ENCODE results near the gene SPATA1. TPM values are rescaled to one million over a fixed set of nuclear protein-coding genes. Genes with fewer than 3 reads are reported as not detected.
"Not testable (repeated sequence)": the region's sequence is repeated elsewhere in the genome, so short reads cannot be mapped to it uniquely, and the experiment has no call there.

The SPATA1 gene
- polyA plus RNA-seq, 1 donor (not counting 4 experiments of a cell fraction or from before 2014, with no cell fraction given), result 0.25 TPM

- Histone ChIP-seq H3K9ac (ENCODE audit: control insufficient read depth, extremely low read depth, insufficient read depth, low read length) (no peak overlapping the region), H4K20me1 (ENCODE audit: control insufficient read depth, extremely low read depth, insufficient read depth, low read length) (no peaks in the 10 kb centered on the region), H3K4me3 (ENCODE audit: control insufficient read depth in 2 of 3, extremely low read depth in 1 of 3, insufficient read depth in 2 of 3, low read depth in 1 of 3, low read length in 3 of 3) (no peak overlapping the region), H3K79me2 (ENCODE audit: control insufficient read depth, insufficient read depth, low read length) (no peaks in the 10 kb centered on the region), H3K36me3 (ENCODE audit: control insufficient read depth in 2 of 2, extremely low read depth in 1 of 2, insufficient read depth in 2 of 2, low read length in 2 of 2) (no peaks in the 10 kb centered on the region), H3K9me1 (ENCODE audit: control insufficient read depth, extremely low read depth, insufficient read depth, low read length) (no peaks in the 10 kb centered on the region), H3K9me3 (ENCODE audit: control insufficient read depth, low read depth, low read length) (peaks cover 2% of the 10 kb centered on the region), H3K27me3 (ENCODE audit: control insufficient read depth, extremely low read depth, insufficient read depth, low read length) (no peaks in the 10 kb centered on the region), H3K4me2 (ENCODE audit: control insufficient read depth, extremely low read depth, insufficient read depth, low read depth, low read length) (no peak overlapping the region), H3K4me1 (ENCODE audit: control insufficient read depth, extremely low read depth, insufficient read depth, low read length) (peaks cover 7% of the 10 kb centered on the region), H2AFZ (ENCODE audit: control insufficient read depth, low read length) (peak overlapping the region; percentile 14), H3K27ac (ENCODE audit: control insufficient read depth, insufficient read depth, low read length) (no peak overlapping the region)
- no peak for TF ChIP-seq EZH2 (IDR thresholded peaks at IDR 0.05; ENCODE audit: low read length)
- TF ChIP-seq, protein P1, sequence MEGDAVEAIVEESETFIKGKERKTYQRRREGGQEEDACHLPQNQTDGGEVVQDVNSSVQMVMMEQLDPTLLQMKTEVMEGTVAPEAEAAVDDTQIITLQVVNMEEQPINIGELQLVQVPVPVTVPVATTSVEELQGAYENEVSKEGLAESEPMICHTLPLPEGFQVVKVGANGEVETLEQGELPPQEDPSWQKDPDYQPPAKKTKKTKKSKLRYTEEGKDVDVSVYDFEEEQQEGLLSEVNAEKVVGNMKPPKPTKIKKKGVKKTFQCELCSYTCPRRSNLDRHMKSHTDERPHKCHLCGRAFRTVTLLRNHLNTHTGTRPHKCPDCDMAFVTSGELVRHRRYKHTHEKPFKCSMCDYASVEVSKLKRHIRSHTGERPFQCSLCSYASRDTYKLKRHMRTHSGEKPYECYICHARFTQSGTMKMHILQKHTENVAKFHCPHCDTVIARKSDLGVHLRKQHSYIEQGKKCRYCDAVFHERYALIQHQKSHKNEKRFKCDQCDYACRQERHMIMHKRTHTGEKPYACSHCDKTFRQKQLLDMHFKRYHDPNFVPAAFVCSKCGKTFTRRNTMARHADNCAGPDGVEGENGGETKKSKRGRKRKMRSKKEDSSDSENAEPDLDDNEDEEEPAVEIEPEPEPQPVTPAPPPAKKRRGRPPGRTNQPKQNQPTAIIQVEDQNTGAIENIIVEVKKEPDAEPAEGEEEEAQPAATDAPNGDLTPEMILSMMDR (optimal IDR thresholded peaks at IDR 0.05 in 1 of 3, IDR thresholded peaks at IDR 0.05 in 1 of 3, conservative IDR thresholded peaks at IDR 0.05 in 1 of 3; ENCODE audit: extremely low read depth in 1 of 3, insufficient read depth in 2 of 3, low read length in 3 of 3), result no peak
- DNase-seq (ENCODE audit: low read depth, low spot score) (no peak), FAIRE-seq (no peak)
- dilution Hi-C loops (cut with MboI; ENCODE audit: extremely low pct_ligation_motif_present, low sequenced_read_pairs), result no loop called here
Measured at GRCh38 chr1:84585803-84586202, 79.6 kb downstream of the SPATA1 start.

DNA sequence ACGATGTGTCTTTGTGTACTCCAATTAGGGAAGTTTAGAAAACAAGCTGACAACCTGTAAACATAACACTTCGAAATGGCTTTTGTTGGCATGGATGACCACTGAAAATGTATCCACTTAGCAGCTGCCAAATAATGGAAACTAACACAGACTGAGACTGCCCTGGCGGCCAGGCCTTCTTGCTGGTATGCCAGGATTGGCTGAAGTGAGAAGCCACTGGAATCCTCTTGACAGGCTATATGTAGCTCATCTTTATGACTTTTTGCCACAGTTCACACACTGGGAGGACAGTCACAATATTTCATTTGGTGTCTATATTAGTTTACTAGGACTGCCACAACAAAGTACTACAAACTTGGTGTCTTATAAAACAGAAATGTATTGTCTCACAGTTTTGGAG is 80.9 kb downstream of the SPATA1 start:
- H3K9me3 ChIP-seq (ENCODE audit: control insufficient read depth, low read depth, low read length), result peaks cover 2% of the 10 kb centered on the region
- no peaks in the 10 kb centered on the region for H3K79me2 ChIP-seq (ENCODE audit: control insufficient read depth, insufficient read depth, low read length)
- no peaks in the 10 kb centered on the region for H3K27me3 ChIP-seq (ENCODE audit: control insufficient read depth, extremely low read depth, insufficient read depth, low read length)
- TF ChIP-seq, protein P1 (optimal IDR thresholded peaks at IDR 0.05 in 1 of 3, IDR thresholded peaks at IDR 0.05 in 1 of 3, conservative IDR thresholded peaks at IDR 0.05 in 1 of 3; ENCODE audit: extremely low read depth in 1 of 3, insufficient read depth in 2 of 3, low read length in 3 of 3), result no peak
- TF ChIP-seq EZH2 (IDR thresholded peaks at IDR 0.05; ENCODE audit: low read length), result no peak
- no peak overlapping the region for H3K27ac ChIP-seq (ENCODE audit: control insufficient read depth, insufficient read depth, low read length)
- dilution Hi-C loops (cut with MboI; ENCODE audit: extremely low pct_ligation_motif_present, low sequenced_read_pairs), result no loop called here
- no peak overlapping the region for H3K4me3 ChIP-seq (ENCODE audit: control insufficient read depth in 2 of 3, extremely low read depth in 1 of 3, insufficient read depth in 2 of 3, low read depth in 1 of 3, low read length in 3 of 3)
- H4K20me1 ChIP-seq (ENCODE audit: control insufficient read depth, extremely low read depth, insufficient read depth, low read length), result no peaks in the 10 kb centered on the region
- H3K9ac ChIP-seq (ENCODE audit: control insufficient read depth, extremely low read depth, insufficient read depth, low read length), result no peak overlapping the region
- no peak overlapping the region for H3K4me2 ChIP-seq (ENCODE audit: control insufficient read depth, extremely low read depth, insufficient read depth, low read depth, low read length)
- no peaks in the 10 kb centered on the region for H3K9me1 ChIP-seq (ENCODE audit: control insufficient read depth, extremely low read depth, insufficient read depth, low read length)
- no peak for DNase-seq (ENCODE audit: low read depth, low spot score)
- no peaks in the 10 kb centered on the region for H3K36me3 ChIP-seq (ENCODE audit: control insufficient read depth in 2 of 2, extremely low read depth in 1 of 2, insufficient read depth in 2 of 2, low read length in 2 of 2)
- FAIRE-seq, result no peak
- no peak overlapping the region for H2AFZ ChIP-seq (ENCODE audit: control insufficient read depth, low read length)
- H3K4me1 ChIP-seq (ENCODE audit: control insufficient read depth, extremely low read depth, insufficient read depth, low read length), result peaks cover 7% of the 10 kb centered on the region

DNA sequence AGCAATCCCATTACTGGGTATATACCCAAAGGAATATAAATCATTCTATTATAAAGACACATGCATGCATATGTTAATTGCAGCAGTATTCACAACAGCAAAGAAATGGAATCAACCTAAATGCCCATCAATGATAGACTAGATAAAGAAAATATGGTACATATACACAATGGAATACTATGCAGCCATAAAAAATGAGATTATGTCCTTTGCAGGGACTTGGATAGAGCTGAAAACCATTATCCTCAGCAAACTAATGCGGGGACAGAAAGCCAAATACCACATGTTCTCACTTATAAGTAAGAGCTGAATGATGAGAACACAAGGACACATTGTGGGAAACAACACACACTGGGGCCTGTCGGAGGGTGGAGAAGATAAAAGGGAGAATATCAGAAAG is 88.8 kb downstream of the SPATA1 start:
- H3K4me3 ChIP-seq (ENCODE audit: control insufficient read depth in 2 of 3, extremely low read depth in 1 of 3, insufficient read depth in 2 of 3, low read depth in 1 of 3, low read length in 3 of 3); H3K9ac ChIP-seq (ENCODE audit: control insufficient read depth, extremely low read depth, insufficient read depth, low read length); H3K9me1 ChIP-seq (ENCODE audit: control insufficient read depth, extremely low read depth, insufficient read depth, low read length); DNase-seq (ENCODE audit: low read depth, low spot score); H3K4me2 ChIP-seq (ENCODE audit: control insufficient read depth, extremely low read depth, insufficient read depth, low read depth, low read length); H2AFZ ChIP-seq (ENCODE audit: control insufficient read depth, low read length); H3K36me3 ChIP-seq (ENCODE audit: control insufficient read depth in 2 of 2, extremely low read depth in 1 of 2, insufficient read depth in 2 of 2, low read length in 2 of 2); H3K27me3 ChIP-seq (ENCODE audit: control insufficient read depth, extremely low read depth, insufficient read depth, low read length); H4K20me1 ChIP-seq (ENCODE audit: control insufficient read depth, extremely low read depth, insufficient read depth, low read length); dilution Hi-C loops (cut with MboI; ENCODE audit: extremely low pct_ligation_motif_present, low sequenced_read_pairs); FAIRE-seq; H3K9me3 ChIP-seq (ENCODE audit: control insufficient read depth, low read depth, low read length); H3K79me2 ChIP-seq (ENCODE audit: control insufficient read depth, insufficient read depth, low read length); H3K27ac ChIP-seq (ENCODE audit: control insufficient read depth, insufficient read depth, low read length): not testable (repeated sequence)
- peaks cover 14% of the 10 kb centered on the region for H3K4me1 ChIP-seq (ENCODE audit: control insufficient read depth, extremely low read depth, insufficient read depth, low read length)

All from keratinocyte (primary cell).